ENCODE results near the gene RLN2.
A peak's percentile ranks its signal among the peaks of the same experiment; 100 is the strongest.
"Not testable (repeated sequence)": the region's sequence is repeated elsewhere in the genome, so short reads cannot be mapped to it uniquely, and the experiment has no call there.

Gene RLN2

GRCh38 chr9:5303840-5304795 is at the start of gene RLN2:
TSS of gene RLN2 (minus strand) at chr9:5304716. CDS start at chr9:5304580, 136 bp downstream.
- peak; percentile 62 for FAIRE-seq
- not testable (repeated sequence) for DNase-seq (ENCODE audit: insufficient read length, low spot score)

GRCh38 chr9:5354184-5354583 is 49.7 kb upstream of the RLN2 start:
- TF ChIP-seq POLR2A (IDR thresholded peaks at IDR 0.05; ENCODE audit: low read depth, low read length): no peak
- FAIRE-seq (no peak), DNase-seq (ENCODE audit: insufficient read length, low spot score) (no peak)

GRCh38 chr9:5352637-5353248 is 48.2 kb upstream of the RLN2 start:
- TF ChIP-seq POLR2A (IDR thresholded peaks at IDR 0.05; ENCODE audit: low read depth, low read length): no peak
- DNase-seq (ENCODE audit: insufficient read length, low spot score): no peak
- no peak for FAIRE-seq

GRCh38 chr9:5338992-5339981 is 34.8 kb upstream of the RLN2 start, which contains the start of gene RLN1:
TSS of gene RLN1 (minus strand) at chr9:5339876. CDS start at chr9:5339746, 130 bp downstream.
- DNase-seq (ENCODE audit: insufficient read length, low spot score); FAIRE-seq: not testable (repeated sequence)

- TF ChIP-seq POLR2A (IDR thresholded peaks at IDR 0.05; ENCODE audit: low read depth, low read length): no peak
- DNase-seq (ENCODE audit: insufficient read length, low spot score) (no peak), FAIRE-seq (no peak)
These were observed 32.2 kb upstream of the RLN2 start for GRCh38 chr9:5336688-5337087.

GRCh38 chr9:5331276-5331675 is 26.8 kb upstream of the RLN2 start:
- not testable (repeated sequence) for DNase-seq (ENCODE audit: insufficient read length, low spot score); FAIRE-seq

GRCh38 chr9:5326893-5327548 is 22.5 kb upstream of the RLN2 start:
- no peak for TF ChIP-seq POLR2A (IDR thresholded peaks at IDR 0.05; ENCODE audit: low read depth, low read length)
- FAIRE-seq (no peak), DNase-seq (ENCODE audit: insufficient read length, low spot score) (no peak)

GRCh38 chr9:5326187-5326586 is 21.7 kb upstream of the RLN2 start:
- DNase-seq (ENCODE audit: insufficient read length, low spot score) (no peak), FAIRE-seq (no peak)
- no peak for TF ChIP-seq POLR2A (IDR thresholded peaks at IDR 0.05; ENCODE audit: low read depth, low read length)

- DNase-seq (ENCODE audit: insufficient read length, low spot score): not testable (repeated sequence)
- FAIRE-seq: peak; percentile 36
These were observed 17.1 kb upstream of the RLN2 start for GRCh38 chr9:5321601-5322000.

GRCh38 chr9:5321058-5321457 is 16.5 kb upstream of the RLN2 start:
- no peak for TF ChIP-seq POLR2A (IDR thresholded peaks at IDR 0.05; ENCODE audit: low read depth, low read length)
- DNase-seq (ENCODE audit: insufficient read length, low spot score) (no peak), FAIRE-seq (no peak)

- not testable (repeated sequence) for FAIRE-seq; DNase-seq (ENCODE audit: insufficient read length, low spot score)
These were observed 11.9 kb upstream of the RLN2 start for GRCh38 chr9:5316406-5316805.

GRCh38 chr9:5315187-5315923 is 10.8 kb upstream of the RLN2 start:
- FAIRE-seq (no peak), DNase-seq (ENCODE audit: insufficient read length, low spot score) (no peak)
- no peak for TF ChIP-seq POLR2A (IDR thresholded peaks at IDR 0.05; ENCODE audit: low read depth, low read length)

- FAIRE-seq (no peak), DNase-seq (ENCODE audit: insufficient read length, low spot score) (no peak)
- TF ChIP-seq POLR2A (IDR thresholded peaks at IDR 0.05; ENCODE audit: low read depth, low read length): no peak
These were observed 6.3 kb upstream of the RLN2 start for GRCh38 chr9:5310851-5311250.
